Muscle layer of duodenum (tissue), 2 donors: ENCODE measurements around the gene TMEM214.

Experiments
- H3K27ac ChIP-seq: one replicate; pipeline ENCODE4 v1.7.0; 2013; ENCODE audit warnings: mild to moderate bottlenecking, low read length
- H3K27me3 ChIP-seq: one replicate; pipeline ENCODE4 v1.7.0; 2013; ENCODE audit warnings: low read depth, mild to moderate bottlenecking, control low read depth, low read length
- H3K36me3 ChIP-seq, 2 donors: one replicate each; pipeline ENCODE4 v1.7.0; 2013; ENCODE audit warnings: low read length in 2 of 2, control low read depth in 1 of 2, mild to moderate bottlenecking in 1 of 2; ENCODE audit not compliant: insufficient read depth in 2 of 2, control insufficient read depth in 1 of 2
- H3K4me1 ChIP-seq, 2 donors: one replicate each; pipeline ENCODE4 v1.7.0; 2013; ENCODE audit warnings: low read length in 2 of 2, mild to moderate bottlenecking in 2 of 2, control low read depth in 1 of 2, moderate library complexity in 1 of 2; ENCODE audit not compliant: insufficient read depth in 2 of 2, control insufficient read depth in 1 of 2
- H3K4me3 ChIP-seq, 2 donors: one replicate each; pipeline ENCODE4 v1.7.0; 2013; ENCODE audit warnings: low read length in 2 of 2, low read depth in 1 of 2, mild to moderate bottlenecking in 1 of 2
- H3K9me3 ChIP-seq, 2 donors: one replicate each; pipeline ENCODE4 v1.7.0; 2013; ENCODE audit warnings: low read length in 2 of 2, control low read depth in 1 of 2, mild to moderate bottlenecking in 1 of 2; ENCODE audit not compliant: control insufficient read depth in 1 of 2
- donor health status: healthy.

The TMEM214 gene, protein sequence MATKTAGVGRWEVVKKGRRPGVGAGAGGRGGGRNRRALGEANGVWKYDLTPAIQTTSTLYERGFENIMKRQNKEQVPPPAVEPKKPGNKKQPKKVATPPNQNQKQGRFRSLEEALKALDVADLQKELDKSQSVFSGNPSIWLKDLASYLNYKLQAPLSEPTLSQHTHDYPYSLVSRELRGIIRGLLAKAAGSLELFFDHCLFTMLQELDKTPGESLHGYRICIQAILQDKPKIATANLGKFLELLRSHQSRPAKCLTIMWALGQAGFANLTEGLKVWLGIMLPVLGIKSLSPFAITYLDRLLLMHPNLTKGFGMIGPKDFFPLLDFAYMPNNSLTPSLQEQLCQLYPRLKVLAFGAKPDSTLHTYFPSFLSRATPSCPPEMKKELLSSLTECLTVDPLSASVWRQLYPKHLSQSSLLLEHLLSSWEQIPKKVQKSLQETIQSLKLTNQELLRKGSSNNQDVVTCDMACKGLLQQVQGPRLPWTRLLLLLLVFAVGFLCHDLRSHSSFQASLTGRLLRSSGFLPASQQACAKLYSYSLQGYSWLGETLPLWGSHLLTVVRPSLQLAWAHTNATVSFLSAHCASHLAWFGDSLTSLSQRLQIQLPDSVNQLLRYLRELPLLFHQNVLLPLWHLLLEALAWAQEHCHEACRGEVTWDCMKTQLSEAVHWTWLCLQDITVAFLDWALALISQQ

DNA sequence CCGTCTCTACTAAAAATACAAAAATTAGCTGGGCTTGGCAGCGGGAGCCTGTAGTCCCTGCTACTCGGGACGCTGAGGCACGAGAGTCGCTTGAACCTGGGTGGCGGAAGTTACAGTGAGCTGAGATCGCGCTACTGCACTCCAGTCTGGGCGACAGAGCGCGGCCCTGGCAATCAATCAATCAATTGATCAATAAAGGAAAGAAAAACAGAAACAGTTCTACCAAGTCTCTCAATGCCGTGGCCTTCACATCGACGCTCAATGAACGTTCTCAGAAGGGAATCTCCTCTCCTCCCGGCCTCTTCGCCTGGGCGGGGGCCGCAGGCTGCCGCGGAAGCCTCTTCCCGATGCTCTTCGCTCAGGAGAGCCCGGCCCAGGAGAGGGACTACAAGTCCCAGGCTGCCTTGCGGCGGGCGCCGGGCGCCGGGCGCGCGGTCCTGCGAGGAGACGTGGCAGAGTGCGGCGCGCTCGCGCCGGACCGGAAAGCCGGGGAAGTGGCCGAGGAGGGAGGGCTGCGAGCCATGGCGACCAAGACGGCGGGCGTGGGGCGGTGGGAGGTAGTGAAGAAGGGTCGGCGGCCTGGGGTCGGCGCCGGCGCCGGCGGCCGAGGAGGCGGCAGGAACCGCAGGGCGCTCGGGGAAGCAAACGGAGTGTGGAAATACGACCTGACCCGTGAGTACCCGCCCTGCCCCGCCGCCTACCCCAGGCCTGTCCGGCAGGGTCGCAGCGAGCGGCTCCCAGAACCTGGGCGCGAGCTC lies at the start of gene TMEM214:
TSS of gene TMEM214 (plus strand) at position 471 of the 758 bp plus-strand sequence. CDS start at position 522, 51 bp downstream.
- no peaks in the 10 kb centered on the region for H3K27me3 ChIP-seq
- H3K36me3 ChIP-seq, result peaks cover 27 to 33% of the 10 kb centered on the region in 2 donors
- peak within 1 kb of the TSS; percentile 82 for H3K27ac ChIP-seq
- H3K4me3 ChIP-seq, result peak within 1 kb of the TSS; percentile 84 to 86
- H3K4me1 ChIP-seq, result peaks cover 8 to 16% of the 10 kb centered on the region in 2 donors
- H3K9me3 ChIP-seq, result no peaks in the 10 kb centered on the region

DNA sequence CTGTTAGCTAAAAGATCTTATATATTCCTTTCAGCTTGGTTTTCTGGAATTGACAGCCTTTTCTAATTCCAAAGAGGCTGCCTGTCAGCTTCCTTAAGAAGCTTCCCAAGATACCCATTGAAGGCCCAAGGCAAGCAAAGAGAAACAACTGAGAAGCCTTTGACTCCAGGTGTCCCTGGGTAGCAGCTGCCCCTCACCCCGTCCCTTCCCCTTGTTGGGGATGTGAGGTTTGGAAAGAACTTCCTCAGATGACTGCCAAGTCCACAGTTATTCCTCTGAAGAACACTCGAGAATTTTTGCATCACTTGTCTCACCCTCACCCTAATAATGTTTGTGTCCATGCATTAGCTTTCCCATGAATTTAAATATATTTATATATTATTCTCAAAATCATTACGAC lies 49.0 kb upstream of the TMEM214 start:
- Histone ChIP-seq H3K4me1 (peaks cover 0 to 20% of the 10 kb centered on the region in 2 donors), H3K4me3 (no peak overlapping the region), H3K27me3 (no peaks in the 10 kb centered on the region), H3K27ac (no peak overlapping the region), H3K36me3 (peaks cover 0 to 5% of the 10 kb centered on the region in 2 donors), H3K9me3 (no peaks in the 10 kb centered on the region)

DNA sequence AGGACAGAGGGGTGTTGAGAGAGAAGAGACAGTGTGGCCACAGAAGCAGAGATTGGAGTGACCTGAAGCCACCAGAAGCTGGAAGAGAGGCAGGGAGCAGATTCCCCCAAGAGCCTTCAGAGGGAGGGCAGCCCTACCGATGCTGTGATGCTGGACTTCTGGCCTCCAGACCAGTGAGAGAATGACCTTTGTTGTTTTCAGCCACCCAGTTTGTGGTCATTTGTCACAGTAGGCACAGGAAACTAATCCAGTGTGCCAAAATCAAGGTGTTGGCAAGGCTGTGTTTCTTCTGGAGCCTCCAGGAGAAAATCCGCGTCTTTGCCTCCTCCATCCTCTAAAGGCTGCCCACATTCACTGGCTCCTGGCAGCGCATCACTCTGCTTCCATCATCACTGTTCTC lies 47.0 kb upstream of the TMEM214 start:
- H3K27ac ChIP-seq, result no peak overlapping the region
- H3K4me1 ChIP-seq, result peaks cover 0 to 19% of the 10 kb centered on the region in 2 donors
- no peak overlapping the region for H3K4me3 ChIP-seq
- H3K27me3 ChIP-seq, result no peaks in the 10 kb centered on the region
- H3K36me3 ChIP-seq, result peaks cover 0 to 5% of the 10 kb centered on the region in 2 donors
- no peaks in the 10 kb centered on the region for H3K9me3 ChIP-seq

DNA sequence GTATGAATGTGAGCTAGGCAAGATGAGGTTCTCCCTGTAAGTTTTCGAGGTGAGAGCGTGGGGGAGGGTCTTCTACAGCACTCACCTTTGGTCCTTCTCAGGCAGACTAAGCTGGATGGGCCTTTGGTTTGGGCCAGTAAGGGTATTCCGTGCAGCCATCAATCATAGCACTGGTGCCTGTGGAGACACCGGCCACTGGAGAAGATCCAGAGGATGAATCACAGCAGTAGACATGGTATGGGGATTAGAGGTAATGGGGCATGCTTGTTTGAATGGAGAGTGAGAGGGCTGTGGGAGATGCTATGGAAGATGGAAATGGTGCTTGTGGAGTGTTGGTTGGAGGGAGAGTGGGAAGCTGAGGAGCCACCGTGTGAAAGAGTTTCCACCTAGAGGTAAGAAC lies 46.2 kb upstream of the TMEM214 start:
- Histone ChIP-seq H3K36me3 (peaks cover 0 to 5% of the 10 kb centered on the region in 2 donors), H3K27me3 (no peaks in the 10 kb centered on the region), H3K4me3 (no peak overlapping the region), H3K27ac (no peak overlapping the region), H3K9me3 (no peaks in the 10 kb centered on the region), H3K4me1 (peaks cover 0 to 13% of the 10 kb centered on the region in 2 donors)

DNA sequence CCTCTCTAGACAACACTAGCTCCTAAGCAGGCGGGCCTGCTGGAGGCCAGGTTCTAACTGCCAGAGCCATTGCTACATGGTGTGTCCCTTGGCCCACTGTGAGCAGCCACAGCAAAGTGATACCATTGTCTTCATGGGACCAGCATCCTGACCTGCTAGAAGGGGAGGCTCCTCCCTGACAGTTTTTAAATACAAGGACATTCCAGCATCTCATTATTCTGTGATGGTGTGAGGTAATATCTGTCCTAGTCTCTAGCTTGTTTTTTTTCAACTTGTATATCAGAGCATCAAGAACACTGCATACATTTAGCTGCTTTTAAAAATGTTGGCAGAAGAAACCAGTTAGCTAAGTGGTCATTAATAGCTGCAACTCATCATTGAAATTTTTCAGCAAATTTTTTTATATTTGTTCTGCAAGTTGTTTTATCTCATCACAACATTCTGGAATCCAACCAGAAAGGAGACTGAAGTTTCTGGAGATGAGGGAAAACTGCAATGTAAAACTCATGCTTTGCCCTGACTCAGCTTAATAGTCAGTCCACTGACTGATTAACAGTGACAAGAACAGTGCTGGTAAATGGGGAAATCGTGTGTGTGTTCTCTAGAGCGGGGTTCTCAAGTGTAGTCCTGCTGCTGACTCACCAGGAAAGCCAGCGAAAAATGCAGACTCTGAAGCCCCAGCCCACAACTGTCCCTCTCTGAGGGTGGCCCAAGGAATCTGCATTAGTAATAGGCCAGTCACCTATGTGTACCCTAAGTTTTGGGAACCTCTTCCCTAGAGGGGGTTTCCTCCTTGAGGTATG lies 44.5 kb upstream of the TMEM214 start:
- Histone ChIP-seq H3K36me3 (peaks cover 0 to 5% of the 10 kb centered on the region in 2 donors), H3K27me3 (no peaks in the 10 kb centered on the region), H3K27ac (no peak overlapping the region), H3K4me1 (no peaks in the 10 kb centered on the region), H3K4me3 (no peak overlapping the region), H3K9me3 (no peaks in the 10 kb centered on the region)

DNA sequence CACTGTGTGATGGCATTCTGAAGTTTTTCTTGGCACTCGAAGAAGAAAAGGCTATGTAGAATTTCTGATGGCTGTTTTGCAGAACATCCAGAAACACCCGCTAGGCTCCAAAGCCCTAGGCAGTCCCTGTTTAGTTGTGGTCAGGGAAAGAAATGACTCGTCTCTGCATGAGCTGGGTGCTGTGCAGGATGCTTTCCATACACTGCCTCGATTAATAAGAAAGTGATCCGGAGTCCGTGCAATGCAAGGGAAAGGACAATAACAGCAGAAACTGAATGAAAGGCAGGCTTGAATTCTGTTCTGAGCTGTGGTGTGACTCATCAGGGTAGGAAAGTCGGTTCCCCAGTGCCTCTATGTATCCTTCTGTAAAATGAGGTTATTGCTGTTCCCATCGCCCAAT lies 43.6 kb upstream of the TMEM214 start:
- Histone ChIP-seq H3K27me3 (no peaks in the 10 kb centered on the region), H3K9me3 (no peaks in the 10 kb centered on the region), H3K4me1 (no peaks in the 10 kb centered on the region), H3K4me3 (no peak overlapping the region), H3K27ac (no peak overlapping the region), H3K36me3 (peaks cover 0 to 5% of the 10 kb centered on the region in 2 donors)

DNA sequence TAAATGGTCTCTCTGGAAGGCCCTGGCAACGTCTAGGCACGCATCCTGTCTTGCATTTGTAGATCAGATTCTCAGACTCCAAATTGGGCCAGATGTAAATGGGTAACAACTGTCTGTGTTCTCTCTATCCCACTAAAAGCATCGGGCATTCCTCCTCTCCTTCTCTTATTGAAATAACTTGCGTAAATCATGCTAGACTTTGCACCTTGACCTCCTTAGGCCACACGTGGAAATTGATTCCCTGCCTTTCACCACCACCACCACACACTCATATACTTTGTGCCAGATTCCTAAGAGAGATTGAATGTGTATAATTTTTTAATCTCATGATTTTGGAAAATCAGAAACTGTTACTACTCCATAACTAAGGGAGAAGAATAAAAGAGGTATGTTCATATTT lies 41.0 kb upstream of the TMEM214 start:
- H3K4me3 ChIP-seq, result no peak overlapping the region
- no peaks in the 10 kb centered on the region for H3K9me3 ChIP-seq
- H3K27me3 ChIP-seq, result no peaks in the 10 kb centered on the region
- H3K27ac ChIP-seq, result no peak overlapping the region
- H3K4me1 ChIP-seq, result no peaks in the 10 kb centered on the region
- H3K36me3 ChIP-seq, result no peaks in the 10 kb centered on the region

DNA sequence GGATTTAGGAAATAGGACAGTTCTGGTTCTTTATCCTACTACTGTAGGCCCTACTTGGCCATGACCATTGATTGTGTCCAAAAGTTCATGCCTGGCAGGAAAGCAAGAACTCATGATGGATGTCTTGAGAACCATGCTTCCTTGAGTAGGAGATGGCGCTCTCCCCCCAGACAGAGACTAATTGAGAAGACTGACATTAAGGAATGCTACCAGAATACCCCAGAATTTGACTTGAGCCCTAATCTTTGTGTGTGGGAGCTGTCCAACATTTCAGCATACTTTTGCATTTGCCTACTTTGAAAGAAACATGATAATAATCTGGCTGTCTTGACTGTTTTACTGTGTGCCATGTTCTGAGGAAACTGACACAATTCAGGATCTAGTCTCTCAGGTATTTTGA lies 39.0 kb upstream of the TMEM214 start:
- no peak overlapping the region for H3K4me3 ChIP-seq
- H3K9me3 ChIP-seq, result no peaks in the 10 kb centered on the region
- H3K27me3 ChIP-seq, result no peaks in the 10 kb centered on the region
- no peak overlapping the region for H3K27ac ChIP-seq
- H3K36me3 ChIP-seq, result no peaks in the 10 kb centered on the region
- no peaks in the 10 kb centered on the region for H3K4me1 ChIP-seq

DNA sequence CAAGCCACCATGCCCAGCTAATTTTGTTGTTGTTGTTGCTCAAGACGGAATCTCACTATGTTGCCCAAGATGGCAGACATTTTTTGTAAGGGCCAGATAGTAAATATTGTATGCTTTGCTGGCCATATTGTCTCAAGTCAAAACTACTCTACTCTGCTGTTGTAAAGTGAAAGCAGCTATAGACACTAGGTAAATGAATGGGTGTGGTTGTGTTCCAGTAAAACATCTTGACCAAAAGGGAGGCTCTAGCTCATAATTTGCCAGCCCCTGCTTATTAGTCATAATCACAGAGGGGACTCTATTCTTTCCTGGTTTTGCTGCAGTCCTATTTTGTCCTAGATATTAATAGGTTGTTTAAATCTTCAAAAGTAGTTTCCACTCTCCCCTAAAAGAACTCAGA lies 37.8 kb upstream of the TMEM214 start:
- Histone ChIP-seq H3K36me3 (no peaks in the 10 kb centered on the region), H3K27me3 (no peaks in the 10 kb centered on the region), H3K9me3 (no peaks in the 10 kb centered on the region), H3K4me3 (no peak overlapping the region), H3K27ac (no peak overlapping the region), H3K4me1 (no peaks in the 10 kb centered on the region)

DNA sequence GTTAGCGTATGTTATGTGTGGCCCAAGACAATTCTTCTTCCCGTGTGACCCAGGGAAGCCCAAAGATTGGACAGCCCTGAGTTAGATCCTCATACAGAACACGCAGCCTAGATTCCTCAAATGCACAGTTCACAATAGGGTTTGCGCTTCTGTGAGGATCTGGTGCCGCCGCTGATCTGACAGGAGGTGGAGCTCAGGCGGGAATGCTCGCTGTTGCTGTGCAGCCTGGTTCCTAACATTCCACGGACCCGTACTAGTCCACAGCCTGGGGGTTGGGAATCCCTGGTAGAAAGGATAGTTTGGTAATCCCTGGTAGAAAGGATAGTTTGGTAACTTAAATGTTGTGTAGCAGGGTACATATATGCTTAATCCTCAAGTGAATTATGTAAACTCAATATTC lies 35.4 kb upstream of the TMEM214 start:
- no peaks in the 10 kb centered on the region for H3K27me3 ChIP-seq
- H3K4me3 ChIP-seq, result no peak overlapping the region
- no peaks in the 10 kb centered on the region for H3K9me3 ChIP-seq
- H3K36me3 ChIP-seq, result no peaks in the 10 kb centered on the region
- no peak overlapping the region for H3K27ac ChIP-seq
- no peaks in the 10 kb centered on the region for H3K4me1 ChIP-seq
